Peyer's patch (tissue), 4 donors: ENCODE data around the gene EFNA4.

Source experiments
- POLR2A ChIP-seq, 2 donors: fragments of 450-650 bp; IDR thresholded peaks; one replicate each; pipeline ENCODE4 v1.5.1; 2017; ENCODE audit warnings: antibody characterized with exemption in 2 of 2, mild to moderate bottlenecking in 2 of 2, moderate library complexity in 2 of 2
- TF ChIP-seq, protein P1 (sequence below), 6 experiments: fragments of 450-650 bp in 4 of 6; fragments of 200-600 bp in 2 of 6; sonication (generic) in 1 of 6; IDR thresholded peaks; one replicate each; pipeline ENCODE4 v1.5.1; 2017 to 2019; ENCODE audit warnings: antibody characterized with exemption in 6 of 6, mild to moderate bottlenecking in 3 of 6, moderate library complexity in 1 of 6

DNA sequence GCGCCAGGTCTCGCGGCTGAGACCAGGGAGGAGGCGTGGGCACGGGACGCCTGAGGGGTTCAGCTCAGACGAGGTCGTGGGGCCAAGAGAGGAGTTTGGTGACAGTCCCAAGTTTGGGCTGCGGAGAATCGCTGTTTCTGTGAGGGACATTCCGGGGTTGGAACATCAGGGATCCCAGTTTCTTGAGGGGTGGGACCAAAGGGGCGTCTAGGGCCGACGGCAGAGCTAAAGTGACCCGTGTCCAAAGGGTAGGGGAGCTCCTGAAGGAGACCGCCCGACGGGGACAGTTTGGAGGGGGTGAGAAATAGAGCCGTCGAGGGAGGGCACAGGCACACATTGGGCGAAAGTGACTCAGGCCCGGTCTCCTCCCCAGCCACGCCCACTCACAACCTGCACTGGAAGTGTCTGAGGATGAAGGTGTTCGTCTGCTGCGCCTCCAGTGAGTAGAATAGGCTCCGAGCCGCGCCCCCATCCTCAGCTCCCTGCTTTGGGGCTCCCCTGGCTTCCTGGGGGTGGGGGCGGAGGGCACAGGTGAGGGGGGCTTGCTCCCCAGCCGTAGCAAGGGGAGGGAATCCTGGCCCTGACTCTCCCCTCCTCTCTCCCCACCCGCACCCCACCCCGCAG, 22.1 kb downstream of the EFNA4 start:
- TF ChIP-seq, protein P1, sequence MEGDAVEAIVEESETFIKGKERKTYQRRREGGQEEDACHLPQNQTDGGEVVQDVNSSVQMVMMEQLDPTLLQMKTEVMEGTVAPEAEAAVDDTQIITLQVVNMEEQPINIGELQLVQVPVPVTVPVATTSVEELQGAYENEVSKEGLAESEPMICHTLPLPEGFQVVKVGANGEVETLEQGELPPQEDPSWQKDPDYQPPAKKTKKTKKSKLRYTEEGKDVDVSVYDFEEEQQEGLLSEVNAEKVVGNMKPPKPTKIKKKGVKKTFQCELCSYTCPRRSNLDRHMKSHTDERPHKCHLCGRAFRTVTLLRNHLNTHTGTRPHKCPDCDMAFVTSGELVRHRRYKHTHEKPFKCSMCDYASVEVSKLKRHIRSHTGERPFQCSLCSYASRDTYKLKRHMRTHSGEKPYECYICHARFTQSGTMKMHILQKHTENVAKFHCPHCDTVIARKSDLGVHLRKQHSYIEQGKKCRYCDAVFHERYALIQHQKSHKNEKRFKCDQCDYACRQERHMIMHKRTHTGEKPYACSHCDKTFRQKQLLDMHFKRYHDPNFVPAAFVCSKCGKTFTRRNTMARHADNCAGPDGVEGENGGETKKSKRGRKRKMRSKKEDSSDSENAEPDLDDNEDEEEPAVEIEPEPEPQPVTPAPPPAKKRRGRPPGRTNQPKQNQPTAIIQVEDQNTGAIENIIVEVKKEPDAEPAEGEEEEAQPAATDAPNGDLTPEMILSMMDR (IDR thresholded peaks at IDR 0.05) = no peak
- no peak for TF ChIP-seq POLR2A (IDR thresholded peaks at IDR 0.05)
